Measurements from ENCODE around the gene RNF212.

The RNF212 gene

GRCh38 chr4:1087371-1087770 is 26.0 kb downstream of the RNF212 start:
- DNase-seq, result no peak

DNA sequence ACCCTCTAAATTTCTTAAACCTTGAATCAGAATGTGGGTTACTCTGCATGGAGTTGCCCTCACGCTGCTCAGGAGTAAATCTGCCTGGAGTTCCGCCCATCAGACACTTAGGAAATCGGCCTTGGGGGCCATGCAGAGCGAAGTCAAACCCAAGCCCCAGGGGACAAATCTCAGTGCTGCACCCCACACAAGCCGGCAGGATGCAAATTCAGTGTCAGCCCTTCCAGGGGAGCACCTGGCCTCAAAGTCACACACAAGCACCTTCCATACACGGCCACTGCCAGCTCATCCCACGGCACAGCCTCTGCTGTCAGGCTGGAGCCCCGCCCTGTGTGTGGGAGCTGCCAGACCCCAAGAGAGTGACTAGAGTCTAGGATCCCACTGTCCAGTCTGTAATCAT is 27.4 kb downstream of the RNF212 start:
- DNase-seq, result no peak

DNA sequence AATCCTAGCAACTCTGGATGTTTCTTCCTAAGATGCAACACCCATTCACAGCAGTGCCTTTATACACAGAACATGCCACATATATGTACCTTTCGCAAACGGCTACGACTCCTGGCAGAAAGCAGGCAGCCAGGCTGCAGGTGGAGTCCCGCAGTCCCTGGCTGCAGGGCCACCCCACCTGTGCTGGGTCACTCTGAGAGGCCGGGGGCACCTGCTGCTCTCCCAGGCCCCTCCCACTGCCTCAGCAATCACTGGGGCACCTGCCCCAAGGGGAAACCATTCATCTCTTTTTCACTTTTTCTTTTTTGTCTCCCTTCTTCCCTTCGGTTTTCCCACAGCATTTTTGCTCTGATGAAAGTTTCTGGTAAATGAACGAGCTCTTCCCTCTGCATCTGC is 28.0 kb downstream of the RNF212 start:
- DNase-seq, result no peak

GRCh38 chr4:1084796-1085403 is 28.5 kb downstream of the RNF212 start:
- DNase-seq, result no peak

- no peak for DNase-seq
Measured at GRCh38 chr4:1084394-1084793, 29.0 kb downstream of the RNF212 start.

GRCh38 chr4:1082215-1083182 is 30.9 kb downstream of the RNF212 start:
- DNase-seq, result peak; percentile 69

- no peak for DNase-seq
Measured at GRCh38 chr4:1081689-1082040, 31.7 kb downstream of the RNF212 start.

- DNase-seq, result no peak
Measured at GRCh38 chr4:1080961-1081688, 32.2 kb downstream of the RNF212 start.

DNA sequence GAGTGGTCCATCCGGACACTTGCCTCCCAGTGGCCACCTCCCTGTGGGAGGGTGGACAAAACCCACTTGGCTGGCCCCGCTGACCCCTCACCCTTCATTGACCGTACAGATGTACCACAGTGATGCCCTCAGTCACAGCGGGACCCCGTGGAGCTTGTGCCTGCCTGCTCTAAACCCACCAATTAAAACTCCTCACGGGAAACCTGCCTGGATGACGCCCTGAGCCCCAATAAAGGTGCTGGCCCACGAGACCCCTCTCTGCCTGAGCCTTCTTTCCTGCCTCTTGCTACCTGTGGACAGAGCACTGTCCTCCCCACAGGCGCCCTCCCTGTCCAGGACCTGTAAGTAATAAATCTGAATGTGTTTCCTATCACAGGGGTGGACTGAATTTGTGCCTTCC is 32.9 kb downstream of the RNF212 start:
- no peak for DNase-seq

DNA sequence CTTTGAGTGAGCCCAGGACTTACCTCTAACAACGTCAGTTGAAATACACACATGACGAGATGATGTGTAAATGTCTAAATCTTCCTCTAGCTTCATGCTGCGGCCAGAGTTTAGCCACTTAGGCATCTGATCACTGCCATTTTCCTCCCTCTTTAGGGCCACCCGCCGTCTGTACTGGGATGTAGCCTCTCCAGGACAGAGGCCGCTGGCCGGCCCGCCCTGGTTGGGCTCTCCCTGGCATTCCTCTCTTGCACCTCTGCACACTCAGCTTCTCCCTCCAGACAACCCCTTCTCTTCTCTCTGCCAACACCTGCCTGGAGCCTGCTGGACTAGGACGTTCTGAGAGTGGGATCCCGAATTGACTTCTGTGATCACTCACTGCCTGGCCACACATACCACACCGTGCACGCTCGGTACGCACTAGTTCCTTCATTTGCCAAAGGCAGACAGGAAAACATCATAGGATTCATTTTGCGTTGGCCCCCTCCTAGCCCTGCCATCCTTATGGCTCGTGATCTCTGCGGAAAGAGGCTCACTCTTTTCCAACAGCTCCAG is 33.6 kb downstream of the RNF212 start:
- no peak for DNase-seq

DNA sequence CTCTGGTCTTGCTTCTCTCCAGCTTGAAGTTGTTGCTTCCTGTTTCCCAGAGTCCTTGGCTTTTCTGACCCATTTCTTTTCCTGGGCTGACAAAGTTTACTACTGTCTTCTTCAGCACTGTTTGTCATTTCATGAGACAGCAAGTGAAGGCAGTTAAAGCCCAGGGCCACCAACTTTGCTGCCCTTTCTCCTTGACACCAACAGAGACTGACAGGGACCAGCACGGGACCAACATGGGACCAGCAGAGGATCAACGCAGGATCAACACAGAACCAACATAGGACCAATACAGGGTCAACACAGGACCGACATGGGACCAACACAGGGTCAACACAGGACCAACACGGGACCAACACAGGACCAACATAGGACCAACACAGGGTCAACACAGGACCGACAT is 34.9 kb downstream of the RNF212 start:
- no peak for DNase-seq

DNA sequence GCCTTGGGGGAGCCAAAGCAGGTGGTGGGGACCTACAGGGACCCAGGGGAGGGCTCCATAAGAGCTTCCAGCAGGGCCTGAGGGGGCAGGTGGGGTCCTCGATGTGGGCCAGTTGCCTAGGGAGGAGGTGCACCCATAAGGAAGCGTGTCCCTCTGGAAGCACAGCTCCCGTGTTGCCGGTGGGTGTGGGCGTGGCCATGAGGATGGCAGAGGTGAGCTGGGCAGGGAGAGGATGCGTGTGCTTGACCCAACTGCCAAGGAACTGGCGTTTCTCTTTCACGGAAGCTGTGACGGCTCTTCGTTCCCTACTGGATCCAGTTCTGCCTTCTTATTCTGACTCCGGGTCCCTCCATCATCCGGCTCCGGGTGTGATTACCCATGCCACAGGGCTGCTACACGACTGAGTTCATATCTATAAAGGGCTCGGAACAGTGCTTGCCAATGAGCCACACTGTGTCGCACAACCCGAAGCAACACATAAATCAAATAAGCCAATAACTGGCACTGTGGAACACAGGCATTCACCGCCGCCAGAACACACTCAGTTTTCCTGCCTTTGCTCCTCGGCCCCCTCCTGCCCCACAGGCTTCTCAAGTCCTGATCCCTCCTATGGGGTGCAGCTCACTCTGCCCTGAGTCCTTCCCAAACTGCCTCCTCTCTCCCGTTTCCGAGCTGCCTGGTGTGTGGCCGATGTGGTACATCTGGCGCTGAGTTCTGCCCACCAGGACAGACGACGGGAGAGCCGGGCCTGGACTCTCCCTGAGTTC is 35.5 kb downstream of the RNF212 start:
- DNase-seq, result no peak

DNA sequence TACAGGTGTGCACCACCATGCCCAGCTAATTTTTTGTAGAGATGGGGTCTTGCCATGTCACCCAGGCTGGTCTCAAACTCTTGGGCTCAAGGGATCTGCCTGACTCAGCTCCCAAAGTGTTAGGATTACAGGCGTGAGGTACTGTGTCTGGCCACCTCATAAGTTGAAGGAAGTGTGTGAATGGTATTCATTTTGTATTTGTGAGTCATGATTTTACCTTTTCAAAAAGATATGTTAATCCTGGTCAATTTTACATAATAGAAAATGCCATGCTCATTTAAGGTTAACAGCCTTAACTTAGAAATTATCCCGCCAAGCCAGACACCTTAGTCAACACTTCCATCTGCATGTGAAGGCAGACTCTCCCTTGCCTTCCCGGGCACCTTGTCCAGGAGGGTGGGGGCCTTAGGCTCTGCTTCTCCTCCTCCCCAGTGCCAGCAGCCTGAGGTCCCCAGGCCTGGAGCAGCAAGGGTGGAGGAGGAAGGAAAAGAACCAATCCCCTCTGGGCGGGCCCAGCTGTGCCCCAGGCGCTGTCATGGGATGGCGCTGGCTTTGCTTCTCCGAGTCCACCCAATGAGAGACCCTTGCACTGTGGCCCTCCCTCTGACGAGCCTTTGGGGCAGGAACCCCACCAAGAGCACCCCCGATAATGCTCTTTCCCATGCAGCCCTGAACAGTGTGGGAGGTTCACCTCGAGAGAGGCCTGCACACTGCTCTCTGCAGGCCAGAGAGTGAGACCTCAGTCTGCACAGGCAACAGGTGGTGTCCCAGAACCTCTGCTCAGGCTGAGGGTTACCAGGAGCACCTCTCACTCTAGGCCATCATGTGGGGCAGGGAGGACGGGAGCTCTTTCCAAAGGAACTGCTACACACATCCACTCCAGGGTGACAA is 37.3 kb downstream of the RNF212 start:
- DNase-seq, result no peak

GRCh38 chr4:1075225-1075624 is 38.1 kb downstream of the RNF212 start:
- DNase-seq, result no peak

- no peak for DNase-seq
Measured at GRCh38 chr4:1074077-1074476, 39.3 kb downstream of the RNF212 start.

DNA sequence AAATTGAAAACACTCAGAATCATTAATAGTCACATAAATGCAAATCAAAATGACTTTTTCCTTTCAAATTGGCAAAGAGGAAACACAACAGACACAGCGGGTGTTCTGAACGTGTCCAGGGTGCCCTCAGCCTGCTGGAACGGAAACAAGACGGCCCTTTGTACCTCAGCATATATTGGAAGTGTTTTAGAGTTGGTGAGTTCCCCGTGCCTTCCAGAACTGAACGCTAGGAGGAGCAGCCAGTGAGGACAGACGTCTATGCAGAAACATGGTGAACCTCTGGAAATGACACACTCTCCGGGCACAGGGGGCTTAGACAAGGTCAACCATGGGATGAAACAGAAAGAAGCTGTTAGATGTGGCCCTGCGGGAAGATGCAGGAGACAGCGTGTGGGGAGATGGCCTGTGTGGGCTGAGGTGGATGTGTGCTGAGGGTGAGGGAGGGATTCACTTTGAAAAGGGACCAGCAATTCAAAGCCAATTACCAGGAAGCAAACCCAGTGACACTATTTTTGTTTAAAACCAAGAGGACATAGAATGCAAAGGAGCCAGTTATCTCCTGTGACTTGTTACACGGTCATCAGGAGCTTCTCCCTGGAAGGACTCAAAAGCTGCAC is 40.4 kb downstream of the RNF212 start:
- DNase-seq, result no peak

DNA sequence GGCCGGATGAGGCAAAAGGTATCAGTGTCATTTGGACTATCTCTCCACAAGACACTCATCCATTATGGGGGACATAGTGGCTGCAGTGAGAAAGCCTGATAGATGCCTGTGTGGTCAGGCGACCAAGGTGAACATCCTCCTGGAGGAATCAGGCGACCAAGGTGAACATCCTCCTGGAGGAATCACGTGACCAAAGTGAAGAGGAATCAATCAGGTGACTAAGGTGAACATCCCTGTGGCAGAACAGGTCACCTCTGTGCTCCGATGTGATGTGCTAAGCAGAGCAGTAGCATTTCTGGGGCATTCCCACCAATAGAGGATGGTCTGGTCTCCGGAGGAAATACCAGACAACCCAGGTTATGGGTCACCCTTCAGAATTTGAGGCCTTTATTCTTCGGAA is 44.0 kb downstream of the RNF212 start:
- DNase-seq, result no peak

- no peak for DNase-seq
Measured at GRCh38 chr4:1065732-1066131, 47.6 kb downstream of the RNF212 start.

DNA sequence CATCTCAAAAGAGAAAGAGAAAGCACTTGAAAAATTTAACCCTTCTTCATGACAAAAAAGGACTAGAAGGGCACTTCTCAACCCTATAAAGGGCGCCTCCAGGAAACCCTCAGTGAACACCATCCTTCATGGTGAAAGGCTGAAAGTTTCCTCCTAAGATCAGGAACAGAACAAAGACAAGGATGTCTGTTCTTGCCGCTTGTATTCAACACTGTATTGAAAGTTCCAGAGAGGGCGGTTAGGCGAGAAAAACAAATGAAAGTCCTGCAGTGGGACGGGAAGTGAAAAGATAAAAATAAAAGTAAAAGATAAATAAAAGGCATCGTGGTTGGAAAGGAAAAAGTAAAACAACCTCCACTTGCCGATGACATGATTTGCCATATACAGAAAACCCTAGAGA is 50.9 kb downstream of the RNF212 start:
- DNase-seq, result no peak

DNA sequence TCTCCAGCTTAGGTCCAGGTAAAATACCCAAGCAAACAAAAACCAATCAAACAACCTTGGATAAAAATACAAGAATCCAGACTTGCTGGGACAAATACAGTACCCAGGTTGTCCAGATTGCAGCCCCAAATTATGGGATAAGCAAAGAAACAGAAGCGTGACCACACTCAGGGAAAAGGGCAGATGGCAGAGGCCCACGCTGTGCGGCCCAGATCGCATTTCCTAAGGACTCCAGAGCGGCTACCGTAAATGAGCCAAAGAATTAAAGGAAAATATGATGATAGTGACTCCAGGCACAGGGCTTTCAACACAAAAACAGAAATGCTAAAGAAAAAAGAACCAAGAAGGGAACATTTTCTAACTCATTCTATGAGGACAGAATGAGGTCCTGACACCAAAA is 51.6 kb downstream of the RNF212 start:
- no peak for DNase-seq

GRCh38 chr4:1061056-1061700 is 52.2 kb downstream of the RNF212 start:
- DNase-seq, result no peak

Data from T1000 (cell line).